ENCODE results near the gene ZNF346. TPM values are rescaled to one million over a fixed set of nuclear protein-coding genes. Genes with fewer than 3 reads are reported as not detected.

ZNF346 gene
- total and polyA plus RNA-seq, 2 of the 13 experiments (the other 11 are each of a cell fraction or from before 2014, with no cell fraction given): 8.6 to 19.4 TPM

- TF ChIP-seq AHDC1 (CRISPR knock-in tag; IDR thresholded peaks at IDR 0.05; ENCODE audit: borderline replicate concordance): 0 out of 2 replicates have a peak, but pooled peaks have one; percentile 24
- no peak for TF ChIP-seq ZNF670 (CRISPR knock-in tag; IDR thresholded peaks at IDR 0.05; ENCODE audit: borderline replicate concordance)
- no peak for TF ChIP-seq MAZ (IDR thresholded peaks at IDR 0.05; ENCODE audit: borderline replicate concordance, low read depth, low read length)
- peak; percentile 27; the same call in 1 of the 2 replicates for TF ChIP-seq MAZ (CRISPR knock-in tag; IDR thresholded peaks at IDR 0.05; ENCODE audit: low read depth)
- no peak for TF ChIP-seq FOXO1 (CRISPR knock-in tag; IDR thresholded peaks at IDR 0.05)
- TF ChIP-seq ZNF598 (CRISPR knock-in tag; IDR thresholded peaks at IDR 0.05; ENCODE audit: borderline replicate concordance): peak; percentile 27; the same call in 1 of the 2 replicates
- no peak for TF ChIP-seq GTF2F1 (IDR thresholded peaks at IDR 0.05; ENCODE audit: low read length)
- peak; percentile 59; the same call in 1 of the 2 replicates for TF ChIP-seq UBTF (CRISPR knock-in tag; IDR thresholded peaks at IDR 0.05)
- peak; percentile 78; the same call in 1 of the 2 replicates for TF ChIP-seq ZNF607 (CRISPR knock-in tag; IDR thresholded peaks at IDR 0.05; ENCODE audit: borderline replicate concordance)
- no peak for TF ChIP-seq ZBTB40 (IDR thresholded peaks at IDR 0.05)
- TF ChIP-seq ZBTB40 (CRISPR knock-in tag; IDR thresholded peaks at IDR 0.05): peak; percentile 67; the same call in 1 of the 2 replicates
These were observed 83.4 kb downstream of the ZNF346 start (continued) for GRCh38 chr5:177105691-177106476.
